SKM-1 (cell line): ENCODE results near the gene GRAMD1B.
"Not testable (repeated sequence)": the region's sequence is repeated elsewhere in the genome, so short reads cannot be mapped to it uniquely, and the experiment has no call there.

Experiments
- DNase-seq: peaks from one replicate; lab custom pipeline; 2025; ENCODE audit not compliant: unreplicated experiment; lab: John Stamatoyannopoulos, UW

Gene GRAMD1B

DNA sequence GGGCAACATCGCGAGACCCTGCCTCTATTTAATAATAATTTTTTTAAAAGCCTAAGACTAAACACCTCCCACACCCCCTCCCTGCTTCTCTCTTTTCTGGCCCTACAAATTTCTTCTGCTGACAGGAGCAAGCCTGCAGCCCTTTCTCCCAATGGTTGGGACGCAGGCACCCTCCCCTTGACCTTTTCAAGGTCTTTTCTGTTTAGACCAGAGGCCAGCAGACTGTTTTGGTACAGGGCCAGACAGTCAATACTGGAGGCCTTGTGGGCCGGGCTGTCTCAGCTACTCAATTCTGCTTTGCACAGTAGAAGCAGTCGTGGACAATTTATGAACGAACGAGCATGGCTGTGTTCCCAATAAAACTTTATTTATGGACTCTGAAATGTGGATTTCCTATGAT is 132.1 kb downstream of the GRAMD1B start:
- no peak for DNase-seq

- no peak for DNase-seq
These were observed 132.8 kb downstream of the GRAMD1B start for GRCh38 chr11:123562829-123563228.

DNA sequence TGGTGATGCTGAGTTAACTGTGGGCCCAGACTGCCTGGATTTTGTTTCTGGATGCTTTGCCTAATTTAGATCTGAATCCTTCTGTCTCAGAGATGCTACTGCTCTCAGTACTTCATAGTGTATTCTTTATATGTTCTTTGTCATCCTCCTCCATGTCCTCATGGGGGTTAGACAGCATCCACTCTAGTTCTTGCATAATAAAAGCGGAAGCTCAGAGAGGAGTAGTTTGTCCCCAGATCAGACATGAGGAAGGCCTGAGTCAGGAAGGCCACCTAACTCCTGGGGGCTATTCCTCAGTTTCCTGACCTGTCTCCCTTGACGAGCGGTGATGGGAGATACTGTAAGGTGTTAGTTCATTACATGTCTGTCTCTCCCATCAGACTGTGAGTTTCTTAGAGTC is 134.2 kb downstream of the GRAMD1B start:
- DNase-seq = no peak

GRCh38 chr11:123566852-123567251 is 136.8 kb downstream of the GRAMD1B start:
- no peak for DNase-seq

DNA sequence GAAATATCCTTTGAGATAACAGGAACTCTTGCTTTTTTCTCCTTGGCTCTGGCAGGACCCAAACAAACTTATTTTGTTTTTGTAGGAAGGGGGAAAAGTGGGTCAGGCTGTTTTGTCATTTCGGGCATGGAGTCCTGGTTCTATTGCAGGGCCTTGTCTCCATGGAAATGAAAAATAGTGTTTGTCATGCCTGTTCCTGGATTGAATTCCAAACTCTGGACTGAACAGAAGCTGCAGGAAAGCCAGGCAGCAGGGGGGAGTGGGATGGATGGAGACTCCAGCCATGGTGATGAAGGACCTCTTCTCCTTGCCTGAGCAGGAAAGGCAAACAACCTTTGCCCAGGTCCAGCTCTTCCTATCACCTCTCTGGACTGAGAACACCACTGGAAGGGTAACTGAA is 137.4 kb downstream of the GRAMD1B start:
- no peak for DNase-seq

GRCh38 chr11:123568367-123568870 is 138.3 kb downstream of the GRAMD1B start:
- DNase-seq = no peak

DNA sequence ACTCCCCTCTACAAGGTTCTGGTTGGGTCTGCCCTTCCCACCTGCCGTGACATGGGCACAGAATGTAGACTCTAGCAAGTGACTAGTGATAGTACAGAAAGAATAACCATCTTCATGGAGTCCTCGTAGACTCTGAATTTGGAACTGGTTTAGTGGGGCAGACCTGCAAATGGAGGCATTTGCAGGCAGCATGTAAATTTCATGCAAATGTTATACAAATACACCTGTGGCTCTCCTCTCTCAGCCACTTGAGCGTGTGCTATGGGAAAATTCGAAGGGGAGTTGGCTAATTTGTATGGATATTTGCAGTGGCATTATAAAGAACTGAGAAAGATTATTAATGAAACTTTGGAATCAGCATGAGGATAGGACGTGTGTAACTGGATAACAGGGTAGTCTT is 139.3 kb downstream of the GRAMD1B start:
- DNase-seq = no peak

GRCh38 chr11:123570939-123571580 is 141.0 kb downstream of the GRAMD1B start:
- peak; percentile 39 for DNase-seq

GRCh38 chr11:123572791-123573190 is 142.7 kb downstream of the GRAMD1B start:
- DNase-seq = not testable (repeated sequence)

DNA sequence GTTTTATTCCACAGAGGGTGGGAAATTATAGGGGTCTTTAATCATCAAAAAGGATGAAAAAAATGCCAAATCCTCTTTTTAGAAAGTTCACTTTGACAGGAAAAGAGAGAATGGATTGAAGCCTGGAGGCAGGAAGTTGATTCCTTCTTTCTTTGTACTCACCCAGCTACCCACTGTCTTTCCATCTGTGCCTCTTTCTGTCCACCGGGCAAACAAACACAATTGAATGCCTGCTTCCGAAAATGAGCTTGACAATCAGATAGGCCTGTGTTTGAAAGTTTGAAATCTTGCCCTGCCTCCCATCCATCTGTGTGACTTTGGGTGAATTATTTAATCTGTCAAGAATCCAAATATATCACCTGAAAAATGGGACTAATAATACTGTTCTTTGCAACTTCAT is 143.2 kb downstream of the GRAMD1B start:
- DNase-seq = no peak

- no peak for DNase-seq
These were observed 145.4 kb downstream of the GRAMD1B start for GRCh38 chr11:123575441-123575840.

GRCh38 chr11:123576082-123576481 is 146.0 kb downstream of the GRAMD1B start:
- no peak for DNase-seq

DNA sequence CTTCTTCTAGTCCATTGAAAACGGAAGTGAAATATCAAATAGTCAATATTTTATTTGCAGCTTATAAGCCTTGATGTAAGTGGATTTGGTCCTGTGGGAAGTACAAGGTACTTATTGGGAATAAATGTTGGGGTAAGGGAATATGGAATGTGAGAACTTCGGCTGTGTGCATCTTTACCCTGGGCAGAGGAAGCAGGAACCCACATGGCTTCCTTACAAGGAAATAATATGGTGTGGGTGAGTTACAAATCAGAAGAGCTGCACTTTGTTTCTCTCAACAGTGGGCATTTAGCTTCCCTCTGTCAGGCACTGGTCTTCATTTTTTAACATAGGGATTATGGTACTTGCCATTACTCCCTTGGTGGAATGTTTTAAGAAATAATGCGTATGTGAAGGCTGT is 146.4 kb downstream of the GRAMD1B start:
- no peak for DNase-seq

- DNase-seq = no peak
These were observed 147.1 kb downstream of the GRAMD1B start for GRCh38 chr11:123577081-123577598.

DNA sequence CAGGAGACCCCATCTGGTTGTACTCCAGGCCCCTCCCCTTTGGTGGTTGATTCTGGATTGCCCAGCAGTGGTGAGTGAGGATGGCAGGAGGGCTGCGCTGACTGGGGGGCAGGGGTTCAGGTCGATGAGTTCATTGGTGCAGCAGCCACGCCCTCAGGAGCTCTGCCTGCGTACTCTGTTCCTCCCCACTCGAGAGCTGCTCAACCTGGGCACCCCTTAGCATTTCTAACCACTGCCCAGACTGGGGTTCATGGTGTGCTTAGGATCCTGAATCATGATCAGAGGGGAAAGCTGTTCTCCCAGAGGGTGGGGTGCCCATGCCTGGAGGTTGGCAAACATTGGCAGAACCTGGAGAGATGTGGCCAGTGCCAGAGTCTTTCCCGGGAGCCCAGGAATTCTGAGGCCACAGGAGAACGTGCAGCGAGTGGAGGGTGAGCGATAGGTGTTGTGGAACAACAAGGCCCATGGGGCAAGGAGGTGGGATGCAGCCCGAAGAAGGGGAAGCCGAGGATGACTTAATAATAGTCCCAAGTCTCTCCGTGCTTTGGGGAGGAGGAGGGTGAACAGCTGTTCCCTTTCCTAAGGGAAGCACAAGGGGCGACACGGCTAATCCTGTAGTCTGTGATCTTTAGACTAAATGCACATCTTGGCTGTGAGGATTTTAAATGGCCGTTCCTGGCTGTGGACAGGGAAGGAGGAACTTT is 148.9 kb downstream of the GRAMD1B start:
- no peak for DNase-seq

DNA sequence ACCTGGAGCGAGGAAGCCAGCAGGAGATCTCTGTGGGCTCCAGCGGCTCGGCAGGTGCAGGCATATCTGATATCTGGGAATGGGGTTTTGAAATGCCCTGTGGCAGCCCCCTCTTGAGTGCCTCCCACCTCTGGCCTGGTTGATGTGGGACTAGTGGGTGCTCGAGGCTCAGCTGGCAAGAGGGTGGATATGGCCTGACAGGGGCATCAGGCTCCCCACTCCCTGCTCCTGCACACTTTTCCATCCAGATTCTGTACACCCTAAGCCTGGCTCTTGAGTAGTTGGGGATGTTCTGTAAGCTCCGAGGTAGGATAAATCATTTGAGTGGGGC is 149.4 kb downstream of the GRAMD1B start:
- no peak for DNase-seq

- no peak for DNase-seq
These were observed 150.1 kb downstream of the GRAMD1B start for GRCh38 chr11:123580137-123580536.

DNA sequence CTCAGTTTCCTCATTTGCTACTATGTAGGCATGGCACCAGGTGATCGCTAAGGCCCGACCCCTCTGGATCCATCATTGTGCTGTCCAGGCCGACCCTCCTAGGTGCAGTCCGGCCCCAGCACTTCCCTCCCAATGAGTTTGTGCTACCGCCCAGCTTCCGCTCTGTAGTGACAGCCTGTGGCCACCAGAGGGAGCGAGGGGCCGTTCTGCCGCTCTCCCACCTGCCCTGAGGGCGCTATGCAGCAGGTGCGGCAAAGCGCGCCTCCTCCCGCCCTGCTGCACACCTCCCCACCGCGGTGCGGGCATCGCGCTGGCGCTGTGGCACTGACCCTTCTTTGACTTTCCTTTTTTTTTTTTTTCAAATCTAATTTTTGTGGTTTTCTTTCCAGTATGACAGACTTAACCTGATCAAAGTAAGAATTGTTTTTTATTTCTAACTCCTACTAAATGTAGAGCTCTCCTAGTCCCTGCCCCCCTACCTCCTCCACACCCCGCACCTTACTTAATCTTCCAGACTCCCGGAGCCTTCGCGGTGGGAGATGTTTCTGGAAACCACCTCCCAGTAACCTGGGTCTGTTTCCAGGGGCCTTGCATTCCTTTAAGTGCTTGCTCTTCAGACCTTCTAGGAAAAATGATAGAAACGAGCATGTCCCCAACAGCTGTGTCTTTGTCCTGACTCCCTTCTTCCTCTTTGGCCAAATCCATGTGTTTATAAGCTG is 150.6 kb downstream of the GRAMD1B start:
- DNase-seq = no peak

- DNase-seq = no peak
These were observed 151.8 kb downstream of the GRAMD1B start for GRCh38 chr11:123581651-123582399.

DNA sequence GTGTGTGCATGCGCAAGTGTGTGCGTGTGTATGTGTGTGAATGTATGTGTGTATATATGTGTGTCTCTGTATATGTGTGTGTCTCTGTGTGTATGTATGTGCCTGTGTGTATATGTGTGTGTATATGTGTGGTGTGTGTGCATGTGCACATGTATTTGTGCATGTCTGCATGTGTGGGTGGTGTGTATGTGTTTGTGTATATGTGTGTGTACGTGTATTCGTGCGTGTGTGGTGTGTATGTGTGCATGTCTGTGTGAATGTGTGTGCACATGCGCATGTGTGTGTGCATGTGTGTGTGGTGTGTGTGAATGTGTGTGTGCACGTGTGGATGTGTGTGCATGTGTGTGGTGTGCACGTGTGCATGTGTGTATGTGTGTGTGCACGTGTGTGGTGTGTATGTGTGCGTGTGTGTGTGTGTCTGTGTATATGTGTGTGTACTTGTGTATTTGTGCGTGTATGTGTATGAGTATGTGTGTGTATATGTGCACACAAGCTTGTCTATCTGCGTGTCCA is 153.0 kb downstream of the GRAMD1B start:
- DNase-seq = no peak

GRCh38 chr11:123584186-123584585 is 154.1 kb downstream of the GRAMD1B start:
- DNase-seq = no peak
